NCI-H748 (cell line): ENCODE data around the gene HK3.

ENCODE experiments used
- DNase-seq: peaks from one replicate; lab custom pipeline; 2025; ENCODE audit not compliant: unreplicated experiment; lab: John Stamatoyannopoulos, UW

The HK3 gene

DNA sequence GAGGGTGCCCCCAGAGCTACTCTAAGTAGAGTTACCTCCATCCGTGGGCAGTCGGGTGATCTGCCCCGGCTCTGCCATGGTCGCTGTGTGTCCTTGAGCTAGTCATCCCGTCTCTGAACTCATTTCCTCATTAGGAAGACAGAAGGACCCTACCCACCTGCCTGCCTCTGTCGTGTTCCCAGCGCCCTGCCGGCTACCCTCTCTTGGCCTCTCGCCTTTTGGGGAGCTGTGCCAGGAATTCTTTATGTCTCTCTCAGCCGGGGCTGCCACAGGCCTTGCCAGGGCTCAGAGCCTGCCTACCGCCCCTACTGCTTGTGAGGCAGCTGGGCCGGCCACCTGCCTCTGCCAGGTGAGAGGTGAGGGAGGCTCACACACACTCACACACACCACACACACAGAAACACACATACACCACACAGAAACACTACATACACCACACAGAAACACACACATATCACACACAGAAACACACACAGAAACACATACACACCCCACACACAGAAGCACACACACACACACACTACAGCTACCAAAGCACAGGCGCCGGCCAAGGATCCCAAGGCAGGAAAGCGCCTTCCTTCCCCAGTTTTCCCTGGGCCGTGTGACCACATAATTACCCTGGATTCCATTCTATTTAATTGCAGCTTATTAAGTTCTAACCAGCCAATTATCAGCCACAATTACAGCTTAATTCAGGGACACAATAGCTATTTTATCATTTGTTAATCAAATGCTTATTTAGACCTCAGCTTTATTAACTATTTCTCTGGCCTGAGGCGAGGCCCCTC is 47.1 kb downstream of the HK3 start:
- DNase-seq = peak; percentile 30

DNA sequence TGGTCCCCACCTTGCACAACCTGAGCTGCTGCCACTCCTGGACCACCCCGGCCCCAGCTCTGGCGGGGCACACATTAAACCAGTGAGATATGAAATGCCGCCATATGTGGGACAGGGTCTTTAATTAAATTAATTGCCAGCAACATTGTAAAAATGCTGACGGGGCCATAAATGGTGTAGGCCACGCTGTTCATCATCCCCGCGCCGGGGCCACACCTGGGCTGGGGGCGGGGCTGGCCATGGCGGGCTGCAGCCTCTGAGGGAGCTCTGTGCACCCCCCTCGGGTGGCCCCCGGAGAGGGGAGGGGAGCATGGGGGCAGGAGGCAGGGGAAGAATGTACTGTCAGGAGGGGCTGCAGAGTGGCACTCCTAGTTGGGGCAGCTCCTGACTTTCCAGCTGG is 47.8 kb downstream of the HK3 start:
- DNase-seq = no peak

DNA sequence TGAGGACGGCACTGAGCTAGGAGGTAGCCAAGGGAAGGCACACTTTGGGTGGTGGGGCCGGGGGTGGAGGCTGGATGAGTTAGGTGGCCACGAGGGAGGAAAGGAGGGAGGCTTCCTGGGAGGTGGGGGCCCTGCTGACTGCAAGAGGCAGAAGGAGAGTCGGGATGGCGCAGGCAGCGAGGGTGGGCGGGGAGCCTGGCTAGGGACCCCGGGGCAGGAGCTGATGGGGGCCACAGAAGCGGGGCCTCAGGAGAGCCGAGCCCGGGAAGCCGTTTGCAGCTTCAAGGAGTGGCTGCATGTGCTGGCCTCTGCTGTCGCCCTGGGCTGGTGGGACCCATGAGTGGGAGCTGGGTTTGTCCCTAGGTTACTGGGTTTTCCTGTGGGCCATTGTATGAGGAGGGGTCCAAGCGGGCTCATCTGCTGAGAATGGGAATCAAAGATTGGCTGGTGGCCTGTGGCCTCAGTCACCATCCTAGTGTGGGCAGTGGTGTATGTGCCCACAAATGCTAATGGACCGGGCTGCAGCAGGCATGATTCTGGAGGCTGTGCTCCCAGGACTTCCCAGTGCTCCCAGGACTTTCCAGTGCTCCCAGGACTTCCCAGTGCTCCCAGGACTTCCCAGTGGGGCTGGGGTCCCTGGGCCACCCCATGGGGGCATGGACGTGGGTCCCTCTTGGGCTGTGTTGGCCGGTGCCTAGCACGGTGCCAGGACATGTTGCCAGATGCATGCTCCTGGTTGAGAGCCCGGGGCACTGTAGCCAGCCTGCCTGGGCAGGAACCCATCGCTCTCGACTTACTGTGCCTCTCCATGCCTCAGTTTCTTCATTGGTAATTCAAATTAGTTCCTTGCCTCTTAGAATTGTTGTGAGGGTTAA is 48.5 kb downstream of the HK3 start:
- DNase-seq = no peak

DNA sequence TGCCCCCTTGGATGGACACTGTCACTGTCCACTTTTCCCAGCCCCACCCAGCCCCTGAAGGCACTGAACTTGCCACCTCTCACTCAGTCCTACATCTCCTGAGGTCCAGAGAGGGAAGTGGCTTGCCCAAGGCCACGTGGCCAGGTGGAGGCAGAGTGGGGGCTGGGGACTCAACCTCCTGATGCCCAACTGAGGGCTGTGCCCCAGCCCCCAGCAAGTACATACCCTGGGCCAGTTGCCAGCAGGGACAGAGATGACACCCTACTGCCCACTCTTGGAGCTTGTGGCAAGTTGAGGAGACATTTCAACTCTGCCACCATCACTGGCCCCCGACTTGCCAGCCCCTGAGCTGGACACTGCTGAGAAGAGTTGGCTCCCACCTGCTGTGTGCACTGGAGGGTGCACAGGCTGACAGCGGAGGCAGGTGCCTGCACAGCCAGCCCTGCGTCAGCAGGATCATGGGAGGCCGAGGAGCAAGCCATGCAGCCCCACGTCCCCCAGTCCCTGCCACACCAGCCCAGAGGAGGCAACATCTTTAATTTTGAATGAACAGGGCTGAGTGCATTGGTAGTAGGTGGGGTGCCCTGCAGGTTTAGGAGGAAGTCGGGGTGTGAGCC is 49.4 kb downstream of the HK3 start:
- DNase-seq = no peak

DNA sequence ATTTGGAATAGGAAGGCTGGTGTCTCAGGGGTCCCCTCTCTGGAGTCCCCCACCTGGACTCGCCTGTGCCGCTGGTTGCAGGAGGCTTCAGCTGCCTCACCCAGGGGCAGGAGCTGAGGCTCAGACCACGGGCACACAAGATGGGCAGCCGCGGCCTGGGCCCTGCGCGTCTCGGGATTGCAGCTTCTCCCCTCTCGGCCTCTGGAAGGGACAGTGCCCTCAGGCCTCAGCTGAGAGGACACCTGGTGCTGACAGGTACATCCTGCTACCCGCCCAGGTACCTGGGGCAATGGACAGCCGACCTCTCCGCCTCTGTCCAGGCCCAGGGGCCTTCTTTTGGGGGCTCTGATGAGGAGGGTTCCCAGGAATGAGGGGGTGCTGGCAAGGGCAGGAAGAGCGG is 50.5 kb downstream of the HK3 start:
- DNase-seq = no peak

DNA sequence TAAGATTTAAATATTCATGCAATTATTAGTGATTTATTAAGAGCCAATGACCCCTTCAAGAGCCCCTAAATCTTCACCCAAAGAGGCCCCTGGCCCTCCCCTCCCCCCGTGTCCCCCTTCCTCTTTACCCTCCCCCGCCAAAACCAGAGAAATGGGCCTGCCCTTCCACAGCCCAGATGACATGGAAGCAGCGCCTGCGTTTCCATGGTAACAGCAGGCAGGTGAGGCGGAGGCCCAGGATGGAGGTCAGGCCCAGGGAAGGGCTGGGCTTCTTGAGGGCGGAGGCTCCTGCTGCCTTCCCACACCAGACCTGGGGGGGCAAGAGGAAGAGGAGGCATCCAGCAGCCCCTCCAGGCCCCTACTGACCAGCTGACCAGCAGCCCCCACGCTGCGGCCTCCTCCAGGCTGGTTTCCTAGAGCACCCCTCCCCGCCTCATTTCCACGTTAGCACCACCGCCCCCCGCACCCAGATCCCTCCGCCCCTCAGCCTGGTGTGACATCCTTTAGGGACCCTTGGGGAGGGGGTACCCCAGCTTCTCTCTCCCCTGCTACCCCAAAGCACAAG is 51.3 kb downstream of the HK3 start:
- DNase-seq = peak; percentile 54

DNA sequence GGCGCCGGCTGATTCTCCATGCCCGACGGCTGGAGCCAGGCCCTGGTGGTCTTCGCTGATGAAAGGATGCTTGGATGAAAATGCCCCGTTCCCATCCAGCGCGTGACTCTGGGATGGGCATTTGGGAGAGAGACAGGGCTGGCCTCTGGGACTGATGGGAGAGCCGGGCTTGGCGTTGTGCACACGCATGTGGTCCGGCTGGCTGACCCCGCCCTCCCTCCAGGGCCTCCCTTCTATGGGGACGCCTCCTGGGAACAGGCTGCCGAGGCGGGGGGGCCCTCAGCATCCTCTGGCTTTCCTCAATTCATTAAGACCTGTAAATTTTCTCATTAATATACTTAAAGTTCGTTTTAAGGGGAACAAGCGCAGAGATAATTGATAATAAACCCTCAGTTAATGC is 52.0 kb downstream of the HK3 start:
- no peak for DNase-seq

DNA sequence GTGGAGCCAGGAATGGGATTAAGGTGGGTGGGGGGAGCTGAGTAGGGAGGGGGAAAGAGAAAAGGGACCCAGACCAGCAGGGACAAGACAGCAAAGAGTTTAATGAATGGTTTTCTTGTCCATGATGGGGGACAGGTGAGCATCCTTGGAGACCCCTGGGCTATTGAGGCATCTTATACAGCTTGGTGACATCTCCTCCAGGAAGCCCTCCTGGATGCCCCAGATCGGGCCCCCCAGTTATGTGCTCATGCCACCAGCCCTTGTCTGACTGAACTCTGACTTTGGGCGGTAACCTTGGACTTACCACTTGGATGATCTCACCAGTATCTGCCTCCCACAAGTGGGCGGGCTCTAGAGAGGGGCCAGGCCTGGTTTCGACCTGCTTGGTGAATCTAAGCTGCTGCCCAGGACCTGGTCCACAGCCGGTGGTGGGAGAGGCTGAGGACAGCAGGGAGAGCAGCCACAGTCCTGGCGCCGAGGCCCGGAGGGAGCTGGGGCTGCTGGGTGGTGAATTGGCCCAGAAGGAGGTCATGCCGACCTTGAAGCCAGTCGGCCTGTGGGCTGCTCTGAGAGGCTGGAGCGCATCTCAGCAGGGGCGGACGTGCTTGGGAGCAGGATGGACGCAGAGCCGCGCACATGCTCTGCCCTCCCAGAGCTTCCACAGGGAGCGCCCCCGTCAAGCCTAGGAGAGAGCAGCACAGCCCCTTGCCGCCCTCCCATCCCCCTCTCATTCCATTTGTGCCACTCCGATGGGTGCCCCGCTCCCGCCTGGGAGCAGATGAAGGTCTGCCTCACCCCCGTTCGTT is 52.6 kb downstream of the HK3 start:
- DNase-seq = no peak

DNA sequence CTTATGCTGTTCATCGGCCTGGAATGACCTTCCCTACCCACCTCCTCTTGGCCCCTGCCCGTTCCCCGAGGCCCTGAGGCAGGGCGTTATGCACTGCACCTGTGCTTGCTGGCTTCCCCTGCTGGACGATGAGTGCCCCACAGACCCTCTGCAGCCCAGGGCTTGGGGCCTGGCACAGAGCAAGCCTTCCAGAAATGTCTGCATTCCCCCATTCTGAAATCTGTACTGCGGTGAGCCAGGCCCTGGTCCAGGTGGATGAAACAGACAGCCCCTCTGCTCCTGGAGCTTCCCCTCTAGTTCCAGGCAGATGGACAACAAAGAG is 53.8 kb downstream of the HK3 start:
- no peak for DNase-seq

DNA sequence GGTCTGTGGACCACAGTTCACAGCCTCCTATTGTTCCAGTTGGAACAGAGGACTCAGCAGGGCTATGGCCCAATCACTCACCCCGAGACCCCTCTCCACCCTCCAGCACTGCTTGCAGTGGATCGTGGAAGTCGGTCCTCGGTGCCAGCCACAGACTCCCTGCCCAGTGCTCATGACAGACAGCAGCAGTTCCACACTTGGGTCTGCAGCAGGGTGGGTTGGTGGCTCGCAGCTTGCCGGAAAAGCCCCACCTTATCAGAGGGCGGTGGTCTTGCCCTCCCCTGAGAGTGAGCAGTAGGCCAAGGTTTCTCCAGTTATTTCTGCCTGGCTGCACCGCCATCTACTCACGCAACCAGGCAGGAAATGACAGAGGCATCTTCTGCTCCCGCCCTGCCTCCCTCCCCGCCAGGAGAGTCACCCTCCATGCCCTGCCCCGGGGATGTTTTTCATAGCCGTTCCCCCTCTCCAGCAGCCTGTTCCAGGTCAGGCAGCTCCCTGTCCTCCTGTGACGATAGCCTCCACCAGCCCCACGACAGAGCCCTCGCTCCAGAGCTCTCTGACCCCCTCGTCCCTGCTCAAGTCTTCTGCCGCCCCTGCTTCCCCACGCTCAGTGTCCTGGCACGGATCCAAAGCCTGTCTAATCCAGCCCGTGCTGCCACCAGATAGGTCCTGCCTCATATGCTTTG is 54.3 kb downstream of the HK3 start:
- DNase-seq = peak; percentile 18

DNA sequence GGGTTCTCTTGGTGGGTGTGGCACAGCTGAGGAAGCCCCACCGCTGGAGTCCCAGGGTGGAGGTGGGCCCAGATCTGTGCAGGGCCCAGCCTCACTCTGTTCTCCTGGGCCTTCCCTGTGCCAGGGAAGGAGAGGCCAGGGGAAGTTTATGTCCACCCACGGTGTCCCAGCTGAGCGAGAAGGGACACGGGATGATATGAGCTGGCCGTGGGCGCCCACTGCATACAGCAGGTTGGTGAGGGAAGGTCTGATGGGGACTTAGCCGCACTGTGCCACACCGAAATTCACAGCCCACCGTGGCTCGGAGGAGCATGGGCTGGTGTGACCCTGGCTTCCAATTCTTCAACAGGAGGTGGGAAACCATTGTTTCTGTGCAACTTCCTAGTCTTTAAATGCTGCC is 54.9 kb downstream of the HK3 start:
- DNase-seq = no peak

DNA sequence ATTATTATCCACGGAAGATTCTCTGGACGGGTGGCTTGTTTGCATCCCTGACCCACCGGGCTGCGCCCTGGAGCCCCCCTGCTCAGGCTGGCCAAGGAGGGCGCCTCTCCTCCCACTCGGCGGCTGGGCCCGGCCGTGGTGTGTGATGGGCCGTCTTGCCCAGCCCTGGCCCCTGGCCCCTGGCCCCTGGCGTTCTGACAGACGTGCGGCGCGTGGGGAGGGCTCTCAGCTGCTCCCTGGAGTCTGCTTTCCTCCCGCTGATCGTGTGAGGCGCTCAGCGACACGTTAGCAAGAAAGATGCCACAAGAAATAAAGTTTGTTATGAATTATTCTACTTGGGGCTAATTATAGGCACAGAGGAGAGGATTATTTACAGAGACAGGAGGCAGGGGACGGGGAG is 55.5 kb downstream of the HK3 start:
- no peak for DNase-seq

DNA sequence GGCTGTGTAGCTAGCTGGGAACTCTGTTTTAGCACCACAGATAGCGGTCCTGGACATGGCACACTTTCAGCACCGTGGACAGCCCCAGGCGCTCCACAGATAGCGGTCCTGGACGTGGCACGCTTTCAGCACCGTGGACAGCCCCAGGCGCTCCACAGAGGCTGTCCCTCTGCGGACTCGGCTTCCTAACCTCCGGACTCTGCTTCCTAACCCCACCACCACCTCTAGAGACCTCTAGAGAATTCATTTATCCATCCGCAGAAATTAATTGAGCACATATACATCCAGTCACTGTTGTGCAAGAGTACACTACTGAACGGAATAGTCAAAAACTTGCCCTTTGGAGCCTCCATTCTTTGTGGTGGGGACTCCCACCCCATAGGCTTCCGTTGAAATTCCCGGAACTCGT is 61.4 kb downstream of the HK3 start:
- no peak for DNase-seq

DNA sequence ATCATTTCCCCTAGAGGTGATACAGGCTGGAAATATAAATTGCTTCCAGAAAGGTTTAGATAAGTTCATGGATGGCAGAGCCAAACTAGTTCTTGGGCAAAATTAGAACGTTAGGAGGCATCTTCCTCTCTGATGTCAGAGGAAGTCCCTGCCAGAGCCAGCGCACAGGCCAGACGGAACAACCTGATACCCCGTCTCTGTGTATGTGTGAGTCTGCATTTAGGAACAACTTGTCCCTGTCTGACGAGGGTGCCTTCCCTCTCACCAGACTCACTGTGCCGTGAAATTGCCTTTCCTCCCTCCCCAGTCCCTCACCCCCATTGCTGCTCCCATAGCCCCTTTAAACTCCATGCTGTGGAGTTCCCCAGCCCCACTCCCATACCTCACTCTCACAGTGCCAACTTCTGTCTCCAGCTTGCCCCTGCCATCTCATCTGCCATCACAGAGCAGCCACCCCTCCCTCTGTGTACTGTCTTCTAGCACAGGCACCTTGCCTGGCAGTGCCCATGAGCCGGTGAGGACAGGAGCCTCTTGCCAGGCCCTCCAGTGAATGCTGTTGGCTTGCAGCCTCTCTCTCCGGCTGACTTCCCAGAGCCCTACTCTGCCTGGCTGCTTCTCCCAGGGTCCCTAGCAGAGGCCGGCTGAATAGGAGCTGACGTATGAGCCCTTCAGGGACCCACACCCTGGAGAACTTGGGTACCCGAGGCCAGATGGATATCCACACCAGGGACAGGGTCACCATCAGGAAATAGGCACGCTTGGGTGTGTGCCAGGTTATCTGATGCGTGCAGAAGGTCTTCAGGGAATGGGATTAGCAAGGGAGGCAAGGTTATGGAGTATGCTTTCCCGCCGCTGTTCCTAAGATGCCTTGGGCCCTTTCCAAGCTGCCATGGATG is 62.1 kb downstream of the HK3 start:
- no peak for DNase-seq

DNA sequence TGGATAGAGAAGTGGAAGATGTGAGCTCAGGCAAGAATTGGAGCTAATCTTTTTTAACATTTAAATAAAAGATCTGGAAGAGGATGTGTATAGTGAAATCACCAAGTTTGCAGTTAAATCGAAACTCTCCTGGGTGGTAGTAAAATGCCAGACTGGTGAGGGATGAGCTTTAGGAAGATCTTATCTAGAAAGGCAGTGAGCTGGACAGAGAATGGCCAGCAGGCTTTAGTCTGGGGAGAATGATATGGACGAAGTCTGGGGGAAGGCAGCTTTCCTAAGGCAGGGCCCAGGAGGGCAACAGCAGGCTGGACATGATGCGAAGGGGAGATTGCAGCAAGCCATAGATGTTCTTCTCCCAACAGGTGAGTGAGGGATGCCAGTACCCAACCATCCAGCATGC is 63.2 kb downstream of the HK3 start:
- no peak for DNase-seq

DNA sequence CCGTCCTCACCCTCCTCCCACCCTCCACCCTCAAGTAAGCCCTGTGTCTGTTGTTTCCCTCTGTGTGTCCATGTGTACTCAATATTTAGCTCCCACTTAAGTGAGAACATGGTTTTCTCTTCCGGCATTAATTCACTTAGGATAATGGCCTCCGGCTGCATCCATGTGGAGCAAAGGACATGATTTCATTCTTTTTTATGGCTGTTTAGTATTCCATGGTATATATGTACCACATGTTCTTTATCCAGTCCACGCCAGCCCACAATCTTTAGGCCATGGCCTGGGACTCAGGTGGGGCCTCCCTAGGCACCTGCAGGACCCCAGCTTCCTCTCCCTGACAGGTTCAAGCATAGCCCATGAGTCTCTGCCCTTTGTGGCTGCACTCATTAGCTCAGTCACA is 65.9 kb downstream of the HK3 start:
- no peak for DNase-seq

DNA sequence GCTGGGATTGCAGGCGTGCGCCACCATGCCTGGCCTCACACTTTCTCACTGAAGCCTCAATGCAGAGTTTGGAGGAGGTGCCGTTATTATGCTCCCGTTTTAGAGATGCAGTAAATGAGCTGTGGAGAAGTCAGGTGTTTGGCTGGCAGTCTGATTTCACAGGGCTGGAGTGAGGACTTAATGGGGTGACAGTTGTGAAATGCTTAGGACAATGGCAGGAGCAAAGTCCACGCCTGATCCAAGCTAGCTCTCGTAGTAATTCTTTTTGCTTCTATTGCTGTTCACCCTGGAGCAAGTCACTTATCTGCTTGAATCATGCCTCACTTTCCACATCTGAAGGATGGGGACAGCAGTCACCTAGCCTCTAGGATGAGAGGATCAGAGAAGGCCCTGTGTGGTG is 67.0 kb downstream of the HK3 start:
- no peak for DNase-seq

DNA sequence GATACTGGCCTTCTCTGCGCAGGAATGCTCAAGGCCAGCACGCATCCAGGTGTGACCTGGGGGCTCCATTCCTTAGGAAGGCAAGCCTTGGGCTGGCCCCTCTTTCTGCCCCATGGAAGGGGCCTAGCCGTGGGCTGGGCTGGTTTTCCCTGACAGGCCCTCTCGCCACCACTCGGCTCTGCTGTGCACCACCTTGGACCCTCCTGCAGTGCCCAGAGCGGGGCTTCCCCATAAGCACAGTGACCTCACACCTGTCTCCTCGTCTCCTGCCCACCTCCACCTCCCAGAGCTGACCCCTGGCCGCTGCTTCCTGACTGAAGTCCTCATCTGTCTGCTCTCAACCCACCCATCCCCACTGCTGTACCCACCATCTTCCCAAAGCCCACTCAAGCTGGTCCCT is 67.7 kb downstream of the HK3 start:
- no peak for DNase-seq

DNA sequence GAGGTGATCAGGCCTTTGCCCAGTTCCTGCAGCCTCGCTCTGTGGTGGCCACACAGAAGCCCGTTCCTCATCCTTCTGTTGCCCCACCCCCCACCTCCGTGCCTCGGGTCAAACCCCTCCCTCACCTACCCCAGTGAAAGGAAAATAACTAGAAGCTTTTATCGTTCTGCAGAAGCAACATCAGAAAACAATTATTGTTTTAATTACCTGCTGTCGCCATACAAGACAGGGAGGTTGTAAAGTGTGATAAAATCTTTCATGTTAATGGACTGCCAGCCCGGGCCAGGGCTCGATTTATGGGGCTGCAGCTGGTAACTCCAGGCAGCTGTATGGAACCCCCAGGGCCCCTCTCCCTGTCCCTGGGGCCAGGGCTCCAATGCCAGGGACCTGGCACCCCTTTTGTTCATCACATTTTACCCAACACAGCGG is 68.1 kb downstream of the HK3 start:
- no peak for DNase-seq
